Neural progenitor cell (in vitro differentiated cells): ENCODE data around the gene PDCD4. TPM values are rescaled to one million over a fixed set of nuclear protein-coding genes. Genes with fewer than 3 reads are reported as not detected.
A peak's percentile ranks its signal among the peaks of the same experiment; 100 is the strongest.
"Not testable (repeated sequence)": the region's sequence is repeated elsewhere in the genome, so short reads cannot be mapped to it uniquely, and the experiment has no call there.

ENCODE experiments used
- DNase-seq: peaks from one replicate; pipeline ENCODE4 v3.0.0-alpha.2; 2016; ENCODE audit warnings: low spot score
- H2AFZ ChIP-seq: fragments of 200-600 bp; sonication (generic); replicated peaks from 2 replicates; pipeline ENCODE4 v1.6.1; 2016; ENCODE audit warnings: antibody characterized with exemption
- H3F3A ChIP-seq: fragments of 200-600 bp; sonication (generic); 2 replicates; pipeline ENCODE4 v1.6.1; 2016; ENCODE audit warnings: antibody characterized with exemption, low read depth
- H3K27ac ChIP-seq: fragments of 200-600 bp; sonication (generic); 2 replicates; pipeline ENCODE4 v1.5.1; 2016; ENCODE audit warnings: mild to moderate bottlenecking
- H3K27me3 ChIP-seq: fragments of 200-600 bp; sonication (generic); 2 replicates; pipeline ENCODE4 v1.6.1; 2016; ENCODE audit warnings: mild to moderate bottlenecking, moderate library complexity
- H3K36me3 ChIP-seq: fragments of 200-600 bp; sonication (generic); 2 replicates; pipeline ENCODE4 v1.5.1; 2016
- H3K4me1 ChIP-seq: fragments of 200-600 bp; sonication (generic); 2 replicates; pipeline ENCODE4 v1.6.1; 2016; ENCODE audit warnings: mixed run types
- H3K4me2 ChIP-seq: fragments of 200-600 bp; sonication (generic); 2 replicates; pipeline ENCODE4 v1.6.1; 2016
- H3K4me3 ChIP-seq: fragments of 200-600 bp; sonication (generic); 2 replicates; pipeline ENCODE4 v1.5.1; 2016
- H3K79me2 ChIP-seq: fragments of 200-600 bp; sonication (generic); 2 replicates; pipeline ENCODE4 v1.6.1; 2016; ENCODE audit warnings: low read depth
- H3K9ac ChIP-seq: fragments of 200-600 bp; sonication (generic); 2 replicates; pipeline ENCODE4 v1.6.1; 2016
- H3K9me3 ChIP-seq: fragments of 200-600 bp; sonication (generic); 2 replicates; pipeline ENCODE4 v1.5.1; 2016; ENCODE audit warnings: low read depth
- H4K20me1 ChIP-seq: fragments of 200-600 bp; sonication (generic); 2 replicates; pipeline ENCODE4 v1.6.1; 2016; ENCODE audit warnings: low read depth
- H3K27ac Mint-ChIP-seq: 3 replicates; pipeline ENCODE4 v1.8.0; 2021; ENCODE audit warnings: mixed read lengths
- H3K27me3 Mint-ChIP-seq: 2 replicates; pipeline ENCODE4 v1.8.0; 2022; ENCODE audit warnings: low read depth, mild to moderate bottlenecking, inconsistent platforms, moderate library complexity, mixed read lengths; ENCODE audit not compliant: insufficient read depth
- H3K36me3 Mint-ChIP-seq: 3 replicates; pipeline ENCODE4 v1.8.0; 2021; ENCODE audit warnings: mixed read lengths
- H3K4me1 Mint-ChIP-seq: 3 replicates; pipeline ENCODE4 v1.8.0; 2021; ENCODE audit warnings: mixed read lengths
- H3K4me3 Mint-ChIP-seq: 3 replicates; pipeline ENCODE4 v1.8.0; 2021; ENCODE audit warnings: mild to moderate bottlenecking, moderate library complexity, mixed read lengths
- H3K9me3 Mint-ChIP-seq: 3 replicates; pipeline ENCODE4 v1.8.0; 2020; ENCODE audit warnings: mixed read lengths
- CTCF ChIP-seq: fragments of 200-600 bp; sonication (generic); IDR thresholded peaks from 2 replicates; pipeline ENCODE4 v1.5.1; 2017; ENCODE audit warnings: antibody characterized with exemption, mild to moderate bottlenecking
- EZH2 ChIP-seq: fragments of 200-600 bp; sonication (generic); IDR thresholded peaks from 2 replicates; pipeline ENCODE4 v1.6.1; 2017; ENCODE audit warnings: antibody characterized with exemption, mild to moderate bottlenecking, moderate library complexity
- EZH2phosphoT487 ChIP-seq: fragments of 200-600 bp; sonication (generic); IDR thresholded peaks from 2 replicates; pipeline ENCODE4 v1.6.1; 2017; ENCODE audit warnings: antibody characterized with exemption
- total RNA-seq: library from RNA; depleted of rRNA; stranded (reverse); fragments of >200 nt; gene quantifications from 2 replicates; pipeline ENCODE4 v1.2.3, GENCODE V29; 2015; ENCODE audit warnings: low replicate concordance

The PDCD4 gene
- total RNA-seq, 1 donor from 2014 or later = 106 TPM

- H3K27me3 Mint-ChIP-seq = peaks cover 2% of the 10 kb centered on the region
- Histone ChIP-seq H3K4me1 (peaks cover 7% of the 10 kb centered on the region), H3K4me3 (no peak overlapping the region), H2AFZ (no peak overlapping the region), H3K79me2 (peaks cover 20% of the 10 kb centered on the region), H3F3A (peaks cover 5% of the 10 kb centered on the region), H3K9ac (no peak overlapping the region), H3K4me2 (no peak overlapping the region), H3K9me3 (no peaks in the 10 kb centered on the region), H3K27me3 (no peaks in the 10 kb centered on the region), H4K20me1 (no peaks in the 10 kb centered on the region), H3K36me3 (no peaks in the 10 kb centered on the region), H3K27ac (no peak overlapping the region)
- no peak overlapping the region for H3K4me3 Mint-ChIP-seq
- H3K4me1 Mint-ChIP-seq = peaks cover 18% of the 10 kb centered on the region
- H3K36me3 Mint-ChIP-seq = peaks cover 2% of the 10 kb centered on the region
- no peaks in the 10 kb centered on the region for H3K9me3 Mint-ChIP-seq
- DNase-seq = no peak
- no peak for TF ChIP-seq EZH2
- TF ChIP-seq EZH2phosphoT487 = no peak
- TF ChIP-seq CTCF = no peak
- no peak overlapping the region for H3K27ac Mint-ChIP-seq
These were observed 42.7 kb downstream of the PDCD4 start for GRCh38 chr10:110914431-110914830.

DNA sequence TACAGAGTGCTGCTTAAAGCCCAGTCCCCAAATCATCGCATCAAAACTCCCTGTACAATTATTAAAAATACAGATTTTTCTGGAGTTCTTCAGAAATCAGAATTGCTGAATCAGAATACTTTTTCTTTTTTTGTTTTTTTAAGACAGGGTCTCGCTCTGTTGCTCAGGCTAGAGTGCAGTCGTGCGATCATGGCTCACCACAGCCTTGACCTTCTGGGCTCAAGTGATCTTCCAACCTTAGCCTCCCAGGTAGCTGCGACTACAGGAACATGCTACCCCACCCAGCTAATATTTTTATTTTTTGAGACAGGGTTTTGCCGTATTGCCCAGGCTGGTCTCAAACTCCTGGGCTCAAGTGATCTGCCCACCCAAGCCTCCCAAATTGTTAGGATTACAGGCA is 43.3 kb downstream of the PDCD4 start:
- Histone ChIP-seq H3K9ac (no peak overlapping the region), H3K4me2 (no peak overlapping the region), H2AFZ (no peak overlapping the region), H3K36me3 (no peaks in the 10 kb centered on the region), H3K9me3 (no peaks in the 10 kb centered on the region), H3K4me3 (no peak overlapping the region), H3K4me1 (peaks cover 7% of the 10 kb centered on the region), H3K27me3 (no peaks in the 10 kb centered on the region), H3K27ac (no peak overlapping the region), H3K79me2 (peaks cover 22% of the 10 kb centered on the region), H4K20me1 (no peaks in the 10 kb centered on the region), H3F3A (peaks cover 5% of the 10 kb centered on the region)
- peaks cover 2% of the 10 kb centered on the region for H3K27me3 Mint-ChIP-seq
- DNase-seq = no peak
- H3K4me3 Mint-ChIP-seq = no peak overlapping the region
- H3K27ac Mint-ChIP-seq = no peak overlapping the region
- peaks cover 2% of the 10 kb centered on the region for H3K36me3 Mint-ChIP-seq
- peaks cover 18% of the 10 kb centered on the region for H3K4me1 Mint-ChIP-seq
- H3K9me3 Mint-ChIP-seq = no peaks in the 10 kb centered on the region
- TF ChIP-seq EZH2 (no peak), EZH2phosphoT487 (no peak), CTCF (no peak)

DNA sequence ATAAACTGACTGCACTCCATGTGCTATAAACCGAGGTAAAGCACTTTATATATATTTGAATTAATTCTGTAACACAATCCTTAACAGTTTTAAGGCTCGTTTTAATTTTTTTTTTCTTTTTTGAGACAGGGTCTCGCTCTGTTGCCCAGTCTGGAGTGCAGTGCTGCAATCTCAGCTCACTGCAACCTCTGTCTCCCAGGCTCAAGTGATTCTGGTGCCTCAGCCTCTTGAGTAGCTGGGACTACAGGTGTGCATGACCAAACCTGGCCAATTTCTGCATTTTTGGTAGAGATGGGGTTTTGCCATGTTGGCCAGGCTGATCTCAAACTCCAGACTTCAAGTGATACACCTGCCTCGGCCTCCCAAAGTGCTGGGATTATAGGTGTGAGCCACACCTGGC is 43.9 kb downstream of the PDCD4 start:
- not testable (repeated sequence) for H3K4me1 ChIP-seq, H3K27me3 ChIP-seq, H3K27ac ChIP-seq, H2AFZ ChIP-seq, H3K9ac ChIP-seq, H3K4me3 ChIP-seq, H3K4me3 Mint-ChIP-seq, H3K36me3 ChIP-seq, H3K4me2 ChIP-seq, H4K20me1 ChIP-seq, H3K27me3 Mint-ChIP-seq, H3K36me3 Mint-ChIP-seq, H3K9me3 ChIP-seq, DNase-seq, H3F3A ChIP-seq, H3K9me3 Mint-ChIP-seq, H3K27ac Mint-ChIP-seq
- H3K4me1 Mint-ChIP-seq = peaks cover 18% of the 10 kb centered on the region
- H3K79me2 ChIP-seq = peaks cover 27% of the 10 kb centered on the region

- H3K4me2 ChIP-seq = peak overlapping the region; percentile 86
- no peak for DNase-seq
- peaks cover 10% of the 10 kb centered on the region for H3F3A ChIP-seq
- H3K36me3 ChIP-seq = no peaks in the 10 kb centered on the region
- peak overlapping the region; percentile 96 for H3K4me3 Mint-ChIP-seq
- no peaks in the 10 kb centered on the region for H3K27me3 ChIP-seq
- no peaks in the 10 kb centered on the region for H3K9me3 Mint-ChIP-seq
- no peak for TF ChIP-seq CTCF
- H3K9me3 ChIP-seq = no peaks in the 10 kb centered on the region
- no peak overlapping the region for H3K27ac ChIP-seq
- H4K20me1 ChIP-seq = peaks cover 15% of the 10 kb centered on the region
- H3K4me3 ChIP-seq = no peak overlapping the region
- H3K4me1 Mint-ChIP-seq = peaks cover 24% of the 10 kb centered on the region
- no peak overlapping the region for H3K9ac ChIP-seq
- peaks cover 39% of the 10 kb centered on the region for H3K79me2 ChIP-seq
- peaks cover 4% of the 10 kb centered on the region for H3K27me3 Mint-ChIP-seq
- H3K4me1 ChIP-seq = peaks cover 16% of the 10 kb centered on the region
- no peak overlapping the region for H3K27ac Mint-ChIP-seq
- peaks cover 2% of the 10 kb centered on the region for H3K36me3 Mint-ChIP-seq
- no peak overlapping the region for H2AFZ ChIP-seq
These were observed 45.0 kb downstream of the PDCD4 start for GRCh38 chr10:110916554-110917346.
